Esophagus muscularis mucosa (tissue), 4 donors: ENCODE measurements around the gene AURKA.

Experiments used
- CTCF ChIP-seq, 3 experiments: fragments of 200-600 bp in 2 of 3; fragments of 450-650 bp in 1 of 3; sonication (generic) in 2 of 3; IDR thresholded peaks; one replicate each; pipeline ENCODE4 v1.5.1; 2017 to 2019; ENCODE audit warnings: antibody characterized with exemption in 3 of 3, mild to moderate bottlenecking in 2 of 3, moderate library complexity in 1 of 3
- EP300 ChIP-seq: sonication (generic); formaldehyde crosslinking; IDR thresholded peaks from one replicate; pipeline ENCODE4 v1.6.1; 2017; ENCODE audit warnings: antibody characterized with exemption
- POLR2A ChIP-seq: fragments of 450-650 bp; IDR thresholded peaks from one replicate; pipeline ENCODE4 v1.6.1; 2017; ENCODE audit warnings: antibody characterized with exemption, moderate library complexity, mild to moderate bottlenecking, low read depth

DNA sequence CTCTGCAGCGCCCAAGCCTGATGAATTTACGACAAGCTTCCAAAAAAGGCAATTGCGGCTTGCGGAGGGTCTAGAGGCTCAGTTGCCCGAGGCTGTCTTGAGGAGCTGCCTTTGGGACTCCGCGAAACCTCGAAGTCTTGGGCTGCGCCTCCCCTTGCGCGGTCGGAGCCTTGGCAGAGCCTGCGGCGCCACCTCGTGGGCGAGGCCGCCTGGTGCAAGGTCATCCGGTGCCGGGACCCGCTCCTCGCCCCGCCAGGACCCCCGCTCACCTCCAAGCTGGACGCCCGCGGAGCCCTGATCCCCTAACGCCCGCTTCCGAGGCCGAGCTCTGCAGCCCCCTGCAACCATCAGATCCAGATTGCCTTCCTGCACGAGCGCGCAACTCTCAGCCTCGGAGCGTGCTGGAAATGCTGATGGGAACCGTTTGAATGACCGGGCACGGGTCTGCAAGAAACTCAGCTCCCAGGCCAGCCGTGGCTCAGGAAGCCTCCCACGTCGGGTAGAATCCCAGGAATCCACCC lies 48.1 kb downstream of the AURKA start:
- TF ChIP-seq CTCF (IDR thresholded peaks at IDR 0.05) (peak; percentile 37 to 59 (median 37)), EP300 (no peak), POLR2A (no peak)
